Stimulated activated CD8-positive, alpha-beta memory T cell treated with anti-CD3 and anti-CD28 coated beads, Interleukin-7, amount 100 ng/mL, for 24 hours (primary cell): Measurements from ENCODE around the gene DHRSX.
"Not testable (repeated sequence)": the region's sequence is repeated elsewhere in the genome, so short reads cannot be mapped to it uniquely, and the experiment has no call there.

Experiments
- DNase-seq: peaks from one replicate; pipeline ENCODE4 v3.0.0-alpha.2; 2020; ENCODE audit warnings: low read depth

DHRSX gene

GRCh38 chrX:2315434-2315833 lies 185.3 kb downstream of the DHRSX start:
- DNase-seq = no peak

- no peak for DNase-seq
Measured at GRCh38 chrX:2314831-2315365, 185.9 kb downstream of the DHRSX start.

DNA sequence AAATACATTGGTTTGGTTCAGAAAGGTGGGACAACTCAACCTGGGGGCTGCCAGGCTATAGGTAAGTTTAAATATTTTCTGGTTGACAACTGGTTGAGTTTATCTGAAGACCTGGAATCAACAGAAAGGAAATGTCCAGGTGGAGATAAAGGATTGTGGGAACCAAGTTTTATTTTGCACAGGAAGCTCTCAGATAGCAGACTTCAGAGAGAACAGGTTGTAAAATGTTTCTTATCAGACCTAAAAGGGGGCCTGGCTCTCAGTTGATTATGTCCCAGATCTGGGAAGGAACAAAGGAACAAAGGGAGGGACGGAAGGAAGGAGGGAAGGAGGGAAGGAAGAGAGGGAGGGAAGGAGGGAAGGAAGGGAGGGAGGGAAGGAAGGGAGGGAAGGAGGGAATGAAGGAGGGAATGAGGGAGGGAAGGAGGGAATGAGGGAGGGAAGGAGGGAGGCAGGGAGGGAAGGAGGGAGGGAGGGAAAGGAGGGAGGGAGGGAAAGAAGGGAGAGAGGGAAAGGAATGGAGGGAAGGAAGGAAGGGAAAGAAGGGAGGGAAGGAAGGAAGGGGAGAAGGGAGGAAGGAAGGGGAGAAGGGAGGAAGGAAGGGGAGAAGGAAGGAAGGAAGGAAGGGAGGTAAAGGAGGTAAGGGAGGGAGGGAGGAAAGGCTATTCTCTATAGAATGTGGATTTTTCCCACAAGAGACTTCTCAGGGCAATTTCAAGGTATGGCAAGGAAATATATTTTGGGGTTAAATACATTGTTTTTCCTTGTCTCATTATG lies 186.7 kb downstream of the DHRSX start:
- DNase-seq = no peak

DNA sequence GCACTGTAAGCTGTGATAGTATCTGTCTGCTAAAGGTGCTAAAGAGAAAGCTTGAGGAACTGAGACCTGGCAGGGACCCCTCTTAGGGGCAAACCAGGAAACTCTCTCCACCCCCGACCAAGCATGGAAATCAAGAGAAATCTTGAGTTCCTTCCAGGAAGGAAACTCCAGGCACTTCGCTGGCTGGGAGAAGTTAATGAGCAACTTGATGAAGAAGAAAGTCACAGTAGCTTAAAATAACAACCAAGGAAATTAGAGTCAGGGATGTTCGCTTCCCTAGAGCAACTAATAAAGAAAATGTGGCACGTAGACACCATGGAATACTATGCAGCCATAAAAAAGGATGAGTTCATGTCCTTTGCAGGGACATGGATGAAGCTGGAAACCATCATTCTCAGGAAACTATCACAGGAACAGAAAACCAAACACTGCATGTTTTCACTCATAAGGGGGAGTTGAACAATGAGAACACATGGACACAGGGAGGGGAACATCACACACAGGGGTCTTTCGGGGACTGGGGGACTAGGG lies 188.7 kb downstream of the DHRSX start:
- DNase-seq = not testable (repeated sequence)

DNA sequence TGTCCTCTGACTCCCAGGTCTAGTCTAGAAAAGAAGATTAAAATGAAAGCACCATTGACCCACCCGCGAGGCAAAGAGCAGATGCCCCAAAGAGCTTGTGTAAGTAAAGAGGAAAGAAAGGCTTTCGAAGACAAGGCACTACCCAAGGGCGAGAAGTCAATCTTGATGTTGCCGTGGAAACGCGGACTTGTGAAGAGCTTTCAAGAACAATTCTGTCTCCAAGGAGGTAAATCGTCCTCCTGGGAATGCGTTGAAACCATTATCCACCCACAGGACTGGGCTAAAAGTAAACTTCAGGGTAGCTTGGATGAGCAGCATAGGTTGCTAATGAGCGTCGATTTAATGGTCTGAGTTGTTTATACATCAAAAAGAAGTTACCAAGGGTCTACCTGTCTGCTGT lies 189.3 kb downstream of the DHRSX start:
- no peak for DNase-seq

- DNase-seq = no peak
Measured at GRCh38 chrX:2301901-2302300, 198.9 kb downstream of the DHRSX start.

- DNase-seq = no peak
Measured at GRCh38 chrX:2299871-2300270, 200.9 kb downstream of the DHRSX start.

DNA sequence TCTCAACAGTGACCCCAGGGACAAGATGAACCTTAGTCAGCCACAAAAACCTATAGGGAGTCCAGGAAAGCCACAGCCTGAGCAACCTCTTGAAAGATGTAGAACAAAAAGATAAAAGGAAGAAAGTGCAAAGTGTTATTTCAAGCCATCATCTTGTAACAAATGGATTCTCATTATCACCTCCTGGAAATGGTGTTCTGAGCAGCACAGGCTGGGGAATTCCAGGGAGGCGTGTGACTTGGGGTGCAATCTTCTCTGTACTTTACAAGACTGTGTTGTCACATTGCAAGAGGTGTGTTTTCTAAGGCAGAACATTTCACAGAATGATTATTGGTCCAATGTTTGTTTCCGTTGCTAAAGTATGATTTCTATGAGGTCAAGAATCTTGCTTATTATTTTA lies 214.0 kb downstream of the DHRSX start:
- DNase-seq = no peak

- no peak for DNase-seq
Measured at GRCh38 chrX:2284601-2285000, 216.2 kb downstream of the DHRSX start.

DNA sequence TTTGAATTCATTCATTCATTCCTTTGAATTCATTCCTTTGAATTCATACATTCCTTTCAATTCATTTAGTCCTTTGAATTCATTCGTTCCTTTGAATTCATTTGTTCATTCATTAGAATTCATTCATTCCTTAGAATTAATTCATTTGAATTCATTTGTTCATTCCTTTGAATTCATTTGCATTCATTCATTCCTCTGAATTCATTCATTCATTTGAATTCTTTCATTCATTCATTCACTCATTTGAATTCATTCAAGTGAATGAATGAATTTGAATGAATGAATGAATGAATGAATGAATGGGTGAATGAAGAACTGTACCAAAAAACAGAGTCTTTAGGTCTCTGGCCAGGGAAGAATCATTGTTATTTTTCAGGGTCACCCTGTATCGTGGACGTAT lies 216.6 kb downstream of the DHRSX start:
- DNase-seq = no peak

GRCh38 chrX:2283111-2283859 lies 217.5 kb downstream of the DHRSX start:
- no peak for DNase-seq

- no peak for DNase-seq
Measured at GRCh38 chrX:2282490-2283090, 218.2 kb downstream of the DHRSX start.

GRCh38 chrX:2272337-2272736 lies 228.4 kb downstream of the DHRSX start:
- no peak for DNase-seq

DNA sequence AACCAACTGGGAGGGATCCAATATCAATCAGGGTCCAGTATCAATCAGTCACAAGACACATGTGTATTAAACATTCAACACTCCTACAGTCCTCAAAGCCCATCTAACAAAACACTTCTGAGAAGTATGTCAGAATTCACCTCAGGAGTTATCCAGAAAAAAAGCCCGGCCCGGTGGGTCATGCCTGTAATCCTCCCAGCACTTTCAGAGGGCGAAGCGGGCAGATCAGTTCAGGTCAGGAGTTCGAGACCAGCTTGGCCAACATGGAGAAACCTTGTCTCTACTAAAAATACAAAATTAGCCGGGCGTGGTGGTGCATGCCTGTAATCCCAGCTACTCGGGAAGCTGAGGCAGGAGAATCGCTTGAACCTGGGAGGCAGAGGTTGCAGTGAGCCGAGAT lies 229.2 kb downstream of the DHRSX start:
- not testable (repeated sequence) for DNase-seq

DNA sequence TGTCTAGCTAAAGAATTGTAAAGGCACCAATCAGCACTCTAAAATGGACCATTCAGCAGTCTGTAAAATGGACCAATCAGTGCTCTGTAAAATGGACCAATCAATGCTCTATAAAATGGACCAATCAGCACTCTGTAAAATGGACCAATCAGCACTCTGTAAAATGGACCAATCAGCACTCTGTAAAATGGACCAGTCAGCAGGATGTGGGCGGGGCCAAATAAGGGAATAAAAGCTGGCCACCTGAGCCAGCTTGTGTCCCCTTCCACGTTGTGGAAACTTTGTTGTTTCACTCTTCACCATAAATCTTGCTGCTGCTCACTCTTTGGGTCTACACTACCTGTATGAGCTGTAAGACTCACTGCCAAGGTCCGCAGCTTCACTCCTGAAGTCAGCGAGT lies 230.0 kb downstream of the DHRSX start:
- DNase-seq = not testable (repeated sequence)

GRCh38 chrX:2267890-2268289 lies 232.9 kb downstream of the DHRSX start:
- DNase-seq = no peak

GRCh38 chrX:2266445-2267349 lies 234.1 kb downstream of the DHRSX start:
- DNase-seq = no peak

DNA sequence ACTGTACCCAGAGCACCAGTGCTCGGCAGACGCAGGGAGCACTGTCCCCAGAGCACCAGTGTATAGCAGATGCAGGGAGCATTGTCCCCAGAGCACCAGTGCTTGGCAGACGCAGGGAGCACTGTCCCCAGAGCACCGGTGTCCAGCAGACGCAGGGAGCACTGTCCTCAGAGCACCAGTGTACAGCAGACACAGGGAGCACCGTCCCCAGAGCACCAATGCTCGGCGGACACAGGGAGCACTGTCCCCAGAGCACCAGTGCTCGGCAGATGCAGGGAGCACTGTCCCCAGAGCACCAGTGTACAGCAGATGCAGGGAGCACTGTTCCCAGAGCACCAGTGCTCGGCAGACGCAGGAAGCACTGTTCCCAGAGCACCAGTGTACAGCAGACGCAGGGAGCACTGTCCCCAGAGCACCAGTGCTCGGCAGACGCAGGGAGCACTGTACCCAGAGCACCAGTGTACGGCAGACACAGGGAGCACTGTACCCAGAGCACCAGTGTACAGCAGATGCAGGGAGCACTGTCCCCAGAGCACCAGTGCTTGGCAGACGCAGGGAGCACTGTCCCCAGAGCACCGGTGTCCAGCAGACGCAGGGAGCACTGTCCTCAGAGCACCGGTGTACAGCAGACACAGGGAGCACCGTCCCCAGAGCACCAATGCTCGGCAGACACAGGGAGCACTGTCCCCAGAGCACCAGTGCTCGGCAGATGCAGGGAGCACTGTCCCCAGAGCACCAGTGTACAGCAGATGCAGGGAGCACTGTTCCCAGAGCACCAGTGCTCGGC lies 234.9 kb downstream of the DHRSX start:
- not testable (repeated sequence) for DNase-seq

GRCh38 chrX:2264179-2265030 lies 236.4 kb downstream of the DHRSX start:
- DNase-seq = no peak

DNA sequence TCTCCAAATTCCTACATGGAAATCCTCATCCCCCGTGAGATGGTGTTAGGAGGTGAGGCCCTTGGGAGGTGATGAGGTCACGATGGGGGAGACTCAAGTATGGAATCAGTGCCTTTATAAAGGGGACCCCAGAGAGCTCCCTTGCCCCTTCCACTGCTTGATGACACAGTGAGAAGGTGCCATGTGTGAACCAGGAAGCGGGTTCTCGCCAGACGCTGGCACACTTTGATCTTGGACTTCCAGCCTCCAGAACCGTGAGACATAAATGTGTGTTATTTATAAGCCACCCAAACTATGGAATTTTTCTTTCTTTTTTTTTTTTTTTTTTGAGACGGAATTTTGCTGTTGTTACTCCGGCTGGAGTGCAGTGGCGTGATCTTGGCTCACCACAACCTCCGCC lies 237.6 kb downstream of the DHRSX start:
- DNase-seq = no peak
